Activated CD8-positive, alpha-beta memory T cell treated with anti-CD3 and anti-CD28 coated beads, Interleukin-2, amount 50 U/mL, for 1 hour (primary cell): ENCODE measurements around the gene SP4.

Experiments
- DNase-seq: peaks from one replicate; pipeline ENCODE4 v3.0.0-alpha.2; 2020; ENCODE audit errors: extremely low read depth

Gene SP4

DNA sequence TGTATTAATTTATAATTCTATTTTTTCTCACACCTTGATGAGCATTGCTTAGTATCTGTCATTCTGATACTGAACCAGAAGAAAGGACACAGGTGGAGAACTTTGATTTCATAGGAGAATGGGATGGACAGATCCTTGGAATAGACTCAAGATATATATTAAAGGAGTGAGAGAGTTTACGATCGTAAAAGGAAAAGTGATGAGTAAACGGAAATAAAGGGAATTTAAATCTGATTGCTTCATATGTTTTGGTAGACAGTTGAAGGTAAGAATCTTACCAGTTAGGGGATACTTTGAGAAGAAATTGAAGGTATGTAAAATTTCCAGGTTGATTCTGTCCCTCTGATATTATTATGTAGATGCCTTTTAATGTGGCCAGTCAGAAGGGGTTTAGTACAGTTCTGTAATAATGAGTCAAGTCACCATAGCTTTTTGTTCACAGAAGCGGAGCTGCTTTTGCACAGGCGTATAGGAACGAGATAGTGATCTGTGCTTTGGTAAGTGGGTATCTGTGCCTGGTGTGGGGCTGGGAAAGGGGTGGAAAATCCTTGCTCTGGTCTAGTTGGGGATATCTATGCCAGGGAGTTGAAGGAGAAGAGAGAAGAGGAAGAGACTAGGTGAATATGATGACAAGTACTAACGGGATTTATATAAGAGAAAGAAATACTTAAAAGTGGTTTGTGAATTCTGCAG is 15.4 kb downstream of the SP4 start:
- DNase-seq = no peak

DNA sequence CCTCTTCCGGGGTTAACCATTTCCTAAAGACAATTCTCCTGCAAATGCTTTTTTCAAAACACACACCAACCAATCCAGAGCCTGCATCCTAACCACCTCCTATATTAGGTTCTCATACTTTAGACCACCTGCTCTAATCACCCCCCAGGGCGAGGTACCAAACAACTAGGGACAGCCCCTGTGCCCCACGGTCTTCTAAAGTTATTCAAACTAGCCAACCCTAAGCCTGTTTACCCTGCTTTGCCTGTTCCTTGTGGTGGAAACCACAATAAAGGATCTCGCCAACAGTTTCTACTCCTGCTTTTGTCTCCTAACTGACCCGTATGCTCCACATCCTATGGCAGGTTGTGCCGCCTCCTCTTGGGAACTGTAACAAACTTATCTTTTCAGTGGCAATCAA is 21.1 kb downstream of the SP4 start:
- DNase-seq = no peak

DNA sequence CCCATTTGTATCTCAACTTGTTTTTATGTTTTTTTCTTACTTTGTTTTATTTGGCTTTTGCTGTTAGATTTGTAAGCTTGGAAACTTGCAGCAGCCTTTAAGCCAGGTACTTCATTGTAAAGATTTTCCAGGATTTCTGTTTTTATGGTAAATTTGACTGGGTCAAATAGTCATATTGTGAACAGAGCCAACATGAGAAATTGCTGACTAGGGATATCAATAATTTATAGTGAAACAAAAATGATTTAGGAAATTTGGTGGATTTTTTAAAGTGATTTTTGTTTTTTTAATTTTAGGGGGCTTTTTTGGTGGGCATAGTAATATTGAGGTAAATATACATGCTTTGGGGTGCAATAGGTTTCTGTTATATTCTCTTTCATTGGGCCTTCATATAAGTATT is 22.2 kb downstream of the SP4 start:
- DNase-seq = no peak

DNA sequence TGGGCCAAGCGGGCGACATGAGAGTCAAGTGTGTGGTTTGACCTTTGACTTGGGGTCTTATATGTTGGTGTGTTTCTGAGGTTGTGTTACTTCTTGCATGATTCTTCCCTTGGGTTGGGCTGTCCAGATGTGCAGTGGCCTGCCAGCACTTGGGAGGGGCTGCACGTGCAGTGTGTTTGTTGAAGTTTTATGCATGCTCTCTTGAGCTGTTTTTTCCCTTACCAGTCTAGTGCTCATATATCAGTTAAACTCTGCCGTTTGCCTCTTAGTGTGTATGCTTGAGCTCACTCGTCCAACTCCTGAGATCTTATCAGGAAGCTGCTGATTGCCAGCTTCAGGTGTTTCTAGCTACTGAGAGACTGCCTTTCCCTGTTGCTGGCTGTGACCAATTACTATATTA is 23.1 kb downstream of the SP4 start:
- no peak for DNase-seq

DNA sequence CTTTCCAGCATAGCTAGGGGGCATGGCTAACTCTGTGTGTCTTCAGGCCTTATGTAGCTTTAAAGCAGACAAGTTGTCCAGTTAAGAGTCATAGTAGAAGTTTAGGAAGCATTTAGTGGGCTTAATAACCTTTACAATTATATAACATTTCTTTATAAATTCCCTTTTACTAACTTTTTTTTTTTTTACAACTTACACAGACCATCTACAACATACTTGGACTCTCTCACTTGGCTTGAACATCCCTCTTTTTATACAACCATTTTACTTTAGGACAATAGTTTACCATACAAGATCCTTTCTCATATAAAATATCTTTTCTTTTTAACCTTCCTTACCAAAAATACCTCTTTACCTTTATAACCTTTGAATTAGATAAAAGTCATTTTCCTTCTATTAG is 26.3 kb downstream of the SP4 start:
- no peak for DNase-seq

DNA sequence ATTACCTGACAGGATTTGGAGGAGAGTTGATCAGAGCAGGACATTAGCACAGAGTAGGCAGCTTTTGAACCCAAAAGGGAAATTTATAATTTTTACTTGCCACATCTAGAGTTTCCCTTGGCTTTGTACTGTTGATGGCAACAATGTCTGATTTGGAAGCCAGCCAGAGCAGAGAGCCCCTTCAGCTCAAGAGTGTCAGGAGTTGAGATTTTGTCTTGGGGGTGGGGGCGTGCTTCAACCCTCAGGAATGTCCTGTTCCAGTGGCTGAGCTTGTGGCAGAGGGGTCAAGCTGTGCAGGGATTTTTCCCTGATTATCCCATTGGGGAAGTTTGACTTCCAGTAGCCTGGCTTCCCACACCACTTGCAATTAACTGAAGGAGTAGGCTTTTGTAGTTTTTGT is 27.0 kb downstream of the SP4 start:
- DNase-seq = no peak

DNA sequence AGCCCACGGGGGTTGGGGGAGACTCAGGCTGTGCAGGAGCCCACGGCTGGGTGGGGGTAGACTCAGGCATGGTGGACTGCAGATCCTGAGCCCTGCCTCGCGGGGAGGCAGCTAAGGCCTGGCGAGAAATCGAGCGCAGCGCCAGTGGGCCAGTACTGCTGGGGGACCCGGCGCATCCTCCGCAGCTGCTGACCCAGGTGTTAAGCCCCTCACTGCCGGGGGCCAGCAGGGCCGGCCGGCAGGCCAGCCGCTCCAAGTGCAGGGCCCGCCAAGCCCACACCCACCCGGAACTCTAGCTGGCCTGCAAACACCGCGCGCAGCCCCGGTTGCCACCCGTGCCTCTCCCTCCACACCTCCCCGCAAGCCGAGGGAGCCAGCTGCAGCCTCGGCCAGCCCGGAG is 33.4 kb downstream of the SP4 start:
- DNase-seq = no peak

DNA sequence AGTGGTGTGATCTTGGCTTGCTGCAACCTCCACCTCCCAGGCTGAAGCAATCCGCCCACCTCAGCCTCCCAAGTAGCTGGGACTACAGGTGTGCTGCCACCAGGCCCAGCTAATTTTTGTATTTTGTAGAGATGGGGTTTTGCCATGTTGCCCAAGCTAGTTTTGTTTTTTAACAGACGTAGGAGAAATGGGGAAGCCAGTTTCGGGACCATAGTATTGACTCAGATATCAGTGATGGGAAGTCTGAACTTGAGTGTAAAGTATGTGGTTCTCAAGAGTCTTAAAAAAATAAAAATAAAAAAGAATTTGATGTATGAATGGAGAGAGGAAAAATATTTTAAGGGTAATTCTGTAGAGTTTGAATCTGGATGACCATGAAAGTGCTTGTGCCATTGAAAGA is 34.2 kb downstream of the SP4 start:
- no peak for DNase-seq

DNA sequence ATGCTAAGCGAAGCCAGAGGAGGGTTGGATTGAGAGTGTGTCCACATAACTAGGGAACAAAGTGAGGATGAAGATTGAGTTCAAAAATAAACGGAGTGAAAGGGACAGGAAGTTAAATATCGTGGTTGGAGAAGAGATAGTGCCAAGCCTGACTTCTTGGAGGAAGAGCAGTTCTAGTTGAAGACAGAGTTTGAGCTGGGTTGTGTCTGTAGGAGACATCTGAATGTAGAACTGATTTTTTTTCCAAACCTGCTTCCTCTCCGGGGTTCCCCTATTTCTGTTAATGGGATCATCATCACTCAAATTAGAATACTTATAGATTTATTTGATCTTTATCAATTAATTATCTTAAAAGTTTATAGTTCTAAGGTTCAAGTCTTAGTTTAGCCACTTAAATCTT is 35.6 kb downstream of the SP4 start:
- no peak for DNase-seq

DNA sequence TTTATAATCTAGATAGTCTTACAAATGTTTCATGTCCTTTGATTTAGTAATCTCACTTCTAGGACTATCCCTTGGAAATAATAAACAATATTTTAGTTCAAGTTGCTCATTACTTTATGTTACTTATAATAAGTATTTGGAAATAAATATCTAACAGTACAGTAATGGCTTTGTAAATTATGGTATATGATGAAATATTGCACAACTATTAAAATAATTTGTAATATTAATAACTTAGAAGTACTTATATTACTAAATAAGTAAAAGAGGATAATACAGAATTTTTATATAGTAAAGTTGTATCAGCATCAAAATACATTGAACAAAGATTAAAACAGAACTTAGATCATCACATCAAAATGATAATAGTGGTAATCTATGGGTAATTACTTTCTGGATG is 41.1 kb downstream of the SP4 start:
- DNase-seq = no peak

DNA sequence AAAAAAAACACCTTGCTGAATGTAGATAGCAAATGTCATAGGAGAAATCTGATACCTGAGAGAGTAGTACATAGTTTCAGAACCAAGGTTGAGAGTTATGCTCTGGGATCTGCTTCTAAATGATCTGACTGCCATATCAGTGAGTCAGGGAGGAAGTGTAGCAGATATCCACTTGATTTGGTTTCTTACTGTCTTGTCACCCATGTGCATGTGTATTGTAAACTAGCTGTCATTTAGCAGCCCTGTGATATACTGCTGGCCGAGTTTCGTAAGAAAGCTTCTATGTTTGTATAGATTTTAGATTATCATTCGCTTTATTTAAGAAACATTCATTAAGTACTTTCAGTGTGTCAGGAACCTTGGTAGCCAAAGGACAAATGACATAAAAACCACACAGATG is 42.0 kb downstream of the SP4 start:
- no peak for DNase-seq

DNA sequence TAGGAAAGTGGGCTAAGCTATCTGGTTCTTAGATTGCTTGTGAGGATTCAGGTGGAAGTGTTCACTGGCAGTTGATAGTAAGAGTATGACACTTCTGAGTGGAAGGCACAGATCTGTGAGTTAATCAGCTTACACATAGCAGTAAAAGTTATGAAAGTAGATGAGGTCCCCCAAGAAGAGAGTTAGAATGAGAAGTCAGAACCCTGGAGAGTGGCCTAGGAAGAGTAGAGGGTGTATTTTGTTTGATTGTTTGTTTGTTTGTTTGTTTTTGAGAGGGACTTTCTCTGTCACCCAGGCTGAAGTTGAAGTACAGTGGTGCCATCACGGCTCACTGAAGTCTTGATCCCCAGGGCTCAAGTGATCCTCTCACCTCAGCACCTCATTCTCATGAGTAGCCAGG is 44.1 kb downstream of the SP4 start:
- no peak for DNase-seq

DNA sequence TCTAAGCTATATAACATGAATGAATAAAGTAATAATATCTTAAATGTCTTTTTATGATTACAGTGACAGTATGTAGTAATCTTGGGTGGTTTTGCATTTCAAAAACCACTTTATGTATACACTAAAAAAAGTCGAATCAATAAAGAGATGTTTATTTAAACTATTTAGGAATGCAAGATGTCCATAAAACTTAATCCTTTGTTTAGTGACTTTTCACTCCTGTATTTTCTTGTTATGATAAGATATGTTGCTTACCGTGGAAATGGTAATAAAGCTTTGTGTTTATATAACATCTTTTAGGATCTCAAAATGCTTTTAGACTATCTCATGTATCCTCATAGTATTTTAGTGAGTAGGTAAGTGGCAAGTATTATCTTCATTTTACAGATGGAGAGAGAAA is 48.5 kb downstream of the SP4 start:
- no peak for DNase-seq

DNA sequence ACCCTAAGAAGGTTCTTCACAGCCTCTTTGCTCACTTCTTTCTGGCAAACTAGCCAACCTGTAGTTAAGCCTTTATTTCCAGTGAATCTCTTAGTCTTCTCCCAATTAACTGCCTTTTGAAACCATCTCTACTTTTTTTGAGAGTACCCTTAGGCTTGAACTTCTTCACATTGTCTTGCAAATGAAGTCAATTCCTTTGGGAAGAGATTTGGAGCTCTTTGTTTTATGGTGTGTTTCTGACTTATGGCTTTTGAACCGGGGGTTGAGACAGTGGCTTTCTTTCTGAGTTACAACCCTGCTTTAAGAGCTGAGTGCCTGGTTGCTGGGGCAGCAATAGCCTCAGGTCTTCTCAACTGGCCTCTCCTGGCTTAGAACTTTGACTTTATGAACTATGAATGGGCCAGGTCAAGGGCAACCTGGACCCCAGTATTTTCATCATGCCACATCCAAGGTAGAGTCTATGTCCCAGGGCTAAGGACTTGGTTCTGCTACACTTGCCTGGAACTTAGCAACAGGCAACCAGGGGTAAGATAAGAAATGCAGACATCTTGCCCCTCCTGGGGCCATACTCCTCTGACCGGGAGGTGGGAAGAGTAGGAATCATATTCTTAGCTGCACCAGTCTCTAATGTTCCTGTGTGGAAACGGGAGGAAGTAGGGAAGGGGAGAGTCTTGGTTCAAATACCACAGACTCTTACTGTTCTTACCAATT is 53.0 kb downstream of the SP4 start:
- no peak for DNase-seq

DNA sequence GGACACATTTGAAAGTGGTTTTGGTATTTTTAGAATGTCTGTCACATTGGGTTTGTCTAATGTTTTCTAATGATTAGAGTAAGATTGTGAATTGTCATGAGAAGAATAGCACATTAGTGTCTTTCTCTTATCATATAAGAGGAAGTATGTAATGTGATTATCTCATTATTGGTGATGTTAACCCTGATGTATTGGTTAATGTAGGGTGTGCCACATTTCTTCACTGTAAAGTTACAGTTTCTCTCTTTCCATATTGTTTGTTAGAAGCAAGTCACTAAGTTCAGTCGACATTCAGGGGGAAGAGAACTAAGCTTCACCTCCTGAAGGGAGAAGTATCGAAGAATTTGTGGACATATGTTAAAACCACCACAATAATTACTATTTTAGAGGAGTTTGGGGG is 58.6 kb downstream of the SP4 start:
- DNase-seq = no peak

DNA sequence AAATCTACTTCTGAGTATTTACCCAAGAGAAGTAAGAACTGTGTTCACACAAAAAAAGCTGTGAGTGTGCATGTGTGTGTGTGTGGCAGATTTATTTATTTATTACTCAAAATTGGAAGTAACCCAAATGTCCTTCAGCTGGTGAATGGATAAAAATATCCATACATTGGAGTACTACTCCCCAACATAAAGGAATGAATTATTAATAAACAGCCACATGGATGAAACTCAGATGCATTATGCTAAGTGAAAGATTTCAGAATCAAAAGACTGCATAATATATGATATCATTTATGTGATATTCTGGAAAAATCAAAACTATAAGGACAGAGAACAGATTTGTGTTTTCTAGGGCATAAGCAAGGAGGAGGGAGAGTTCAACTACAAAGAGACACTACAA is 67.8 kb downstream of the SP4 start:
- no peak for DNase-seq

DNA sequence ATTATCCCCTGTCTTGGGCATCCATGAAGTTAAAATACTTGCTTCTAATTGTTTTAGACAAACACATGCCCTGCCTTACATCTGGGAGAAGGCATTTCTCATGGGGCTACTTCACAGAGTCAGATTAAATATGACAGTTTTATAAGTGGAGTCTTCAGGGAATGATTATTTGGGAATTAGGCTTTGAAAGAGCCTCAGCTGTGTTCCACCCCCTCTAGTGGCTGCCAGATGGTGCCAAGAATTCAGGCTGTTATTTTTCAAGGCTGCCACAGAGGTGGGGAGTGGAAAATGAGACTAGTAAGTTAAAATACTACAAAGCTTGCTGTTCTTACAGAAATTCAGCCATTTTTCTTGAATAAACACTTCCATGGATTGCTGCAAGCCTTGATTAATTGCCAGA is 69.2 kb downstream of the SP4 start:
- DNase-seq = no peak

DNA sequence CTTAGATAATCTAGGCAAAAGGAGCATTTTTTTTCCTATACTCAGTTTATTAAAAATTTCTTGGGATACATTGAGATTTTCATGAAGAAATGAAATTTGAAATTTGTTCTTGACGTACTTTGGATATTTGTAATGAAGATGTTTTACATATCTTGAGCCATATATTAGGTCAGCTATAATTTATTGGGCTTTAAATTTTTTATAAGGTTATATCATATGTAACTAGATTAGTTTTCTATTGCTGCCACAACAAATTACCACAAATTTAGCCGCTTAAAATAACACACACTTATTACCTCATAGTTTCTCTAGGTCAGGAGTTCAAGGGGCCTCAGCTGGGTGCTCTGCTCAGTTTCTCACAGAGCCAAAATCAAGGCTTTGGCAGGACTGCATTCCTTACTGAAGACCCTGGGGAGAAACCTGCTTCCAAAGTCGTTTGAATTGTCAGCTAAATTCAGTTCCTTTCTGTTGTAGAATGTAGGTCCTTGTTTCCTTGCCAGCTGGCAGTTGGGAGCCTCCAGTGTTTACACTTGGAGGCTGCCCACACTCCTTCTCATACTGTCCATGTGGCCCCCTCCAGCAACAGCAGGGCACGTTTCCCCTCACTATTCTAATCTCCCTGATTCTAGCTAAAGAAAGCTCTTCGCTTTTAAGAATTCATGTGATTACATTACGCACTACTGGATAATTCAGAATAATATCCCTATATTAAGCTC is 72.4 kb downstream of the SP4 start:
- DNase-seq = no peak

DNA sequence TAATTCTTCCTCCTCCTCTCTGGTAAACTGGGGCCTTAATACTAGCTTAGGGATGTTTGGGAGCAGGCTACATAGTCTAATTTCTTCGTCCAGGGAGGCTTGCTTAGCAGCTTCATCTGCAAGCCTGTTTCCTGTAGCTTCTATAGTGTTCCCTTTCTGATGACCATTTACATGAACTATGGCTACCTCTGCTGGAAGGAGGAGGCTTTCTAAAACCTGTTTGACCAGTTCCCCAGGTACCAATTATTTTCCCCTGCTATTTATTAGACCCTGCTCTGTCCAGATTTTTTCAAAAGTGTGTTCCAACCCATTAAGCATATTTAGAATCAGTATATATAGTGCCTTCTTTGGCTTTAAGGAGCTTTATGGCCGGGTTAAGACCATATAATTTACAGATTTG is 76.1 kb downstream of the SP4 start:
- no peak for DNase-seq

DNA sequence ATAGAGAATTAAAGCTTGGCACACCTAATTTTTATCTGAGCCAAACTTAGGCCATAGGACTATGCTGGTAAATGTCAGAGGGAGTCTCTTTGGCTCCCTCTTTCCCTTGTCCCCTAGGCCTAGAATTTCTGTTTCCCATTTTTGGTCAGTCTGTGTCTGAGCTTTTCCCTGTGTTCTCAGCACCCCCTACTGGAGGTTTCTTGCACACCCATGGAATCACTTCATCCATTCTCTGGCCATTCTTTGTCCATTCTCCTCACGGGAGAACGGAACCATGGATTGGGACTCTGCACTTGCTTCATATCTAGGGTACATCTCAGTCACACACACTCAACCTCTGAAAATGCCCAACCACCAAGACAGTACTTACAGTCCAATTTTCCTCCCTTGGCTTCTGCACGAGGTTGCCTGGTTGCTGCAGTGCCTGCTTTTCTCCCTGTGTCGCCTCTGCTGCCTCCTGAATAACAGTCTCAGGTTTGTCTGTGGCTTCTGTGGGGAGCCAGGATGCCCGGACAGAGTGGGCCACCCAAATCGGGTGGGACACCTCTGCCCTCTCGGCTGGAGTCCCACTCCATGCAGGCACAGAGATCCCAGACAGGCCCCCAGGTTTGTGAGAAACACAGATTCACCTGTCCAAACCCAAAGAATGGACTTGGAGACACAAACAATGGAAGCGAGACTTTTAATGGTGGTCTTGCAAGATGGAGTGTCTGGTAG is 79.9 kb downstream of the SP4 start:
- DNase-seq = no peak

DNA sequence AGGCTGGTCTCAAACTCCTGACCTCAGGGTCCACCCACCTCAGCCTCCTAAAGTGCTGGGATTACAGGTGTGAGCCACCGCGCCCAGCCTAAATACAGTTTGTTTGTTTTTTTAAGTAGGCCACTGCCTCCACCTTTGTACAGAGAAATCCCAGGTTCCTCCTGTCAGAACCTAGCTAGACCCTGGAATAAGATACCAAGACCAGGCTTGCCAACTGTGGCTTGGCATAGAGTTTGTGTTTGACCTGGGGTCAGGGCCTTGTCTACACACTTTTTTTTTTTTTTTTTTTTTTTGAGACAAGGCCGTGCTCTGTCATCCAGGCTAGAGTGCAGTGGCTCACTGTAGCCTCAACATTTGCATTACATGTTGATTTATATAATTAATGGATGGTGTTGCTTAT is 80.7 kb downstream of the SP4 start:
- no peak for DNase-seq

DNA sequence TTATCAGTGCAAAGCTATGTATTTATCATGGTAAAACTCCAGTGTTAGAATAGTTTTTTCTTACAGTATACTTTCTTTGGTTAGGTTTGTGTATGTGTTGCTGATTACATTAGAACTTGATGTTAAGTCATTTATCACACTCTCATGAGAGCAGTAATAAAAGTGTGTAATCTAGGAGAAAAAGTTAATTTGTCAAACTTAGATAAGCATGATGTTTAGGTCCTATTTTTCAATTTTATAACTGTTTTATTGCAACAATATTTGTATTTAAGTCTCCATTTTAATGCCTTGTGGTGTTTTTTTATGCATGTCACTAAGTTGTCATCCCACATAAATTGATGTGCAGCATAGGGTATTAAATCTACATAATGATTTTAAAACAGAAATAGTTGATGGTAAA is 86.2 kb downstream of the SP4 start:
- no peak for DNase-seq

DNA sequence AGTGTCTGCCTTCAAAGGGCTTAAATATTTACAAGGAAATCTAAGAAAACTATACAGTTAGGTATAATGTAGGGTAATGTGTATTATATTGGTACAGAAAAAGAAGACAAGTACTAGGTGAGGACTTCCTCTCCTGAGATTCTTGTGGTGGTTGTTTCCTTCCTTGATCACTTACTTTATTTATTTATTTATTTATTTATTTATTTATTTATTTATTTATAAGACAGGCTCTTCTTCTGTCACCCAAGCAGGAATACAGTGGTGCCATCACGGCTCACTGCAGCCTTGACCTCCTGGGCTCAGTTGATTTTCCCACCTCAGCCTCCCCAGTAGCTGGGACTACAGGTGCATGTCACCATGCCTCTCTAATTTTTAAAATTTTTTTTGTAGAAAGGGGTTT is 96.8 kb downstream of the SP4 start:
- DNase-seq = no peak
